AG09319 (cell line): ENCODE measurements around the gene SPRR5.

Source experiments
- DNase-seq: peaks from one replicate; pipeline ENCODE4 v3.0.0-alpha.2; 2010; ENCODE audit warnings: low read depth; ENCODE audit errors: extremely low read depth
- TF ChIP-seq, protein P1 (sequence below): IDR thresholded peaks from 2 replicates; pipeline ENCODE4 v1.5.1; 2011; ENCODE audit warnings: low read depth, mild to moderate bottlenecking, inconsistent platforms, low read length, moderate library complexity

SPRR5 gene

DNA sequence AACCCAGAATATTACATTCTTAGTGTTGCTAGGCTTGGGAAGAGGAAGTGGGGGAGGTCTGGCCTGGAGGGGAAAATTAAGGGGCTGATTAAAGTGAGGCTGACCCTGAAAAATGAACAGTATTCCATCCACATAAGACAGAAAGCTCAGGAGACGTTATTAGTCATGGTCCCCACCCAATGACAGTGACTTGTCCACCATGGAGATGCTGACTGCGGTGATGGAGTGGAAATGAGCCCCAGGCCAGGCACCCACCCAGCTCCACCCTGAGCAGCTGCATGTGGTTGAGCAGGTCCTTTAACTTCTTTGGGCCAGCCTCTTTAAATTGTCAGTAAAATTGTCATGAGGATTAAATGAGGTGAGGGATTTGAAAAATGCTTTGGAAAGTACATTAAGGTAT lies 22.0 kb downstream of the SPRR5 start:
- no peak for DNase-seq
- TF ChIP-seq, protein P1, sequence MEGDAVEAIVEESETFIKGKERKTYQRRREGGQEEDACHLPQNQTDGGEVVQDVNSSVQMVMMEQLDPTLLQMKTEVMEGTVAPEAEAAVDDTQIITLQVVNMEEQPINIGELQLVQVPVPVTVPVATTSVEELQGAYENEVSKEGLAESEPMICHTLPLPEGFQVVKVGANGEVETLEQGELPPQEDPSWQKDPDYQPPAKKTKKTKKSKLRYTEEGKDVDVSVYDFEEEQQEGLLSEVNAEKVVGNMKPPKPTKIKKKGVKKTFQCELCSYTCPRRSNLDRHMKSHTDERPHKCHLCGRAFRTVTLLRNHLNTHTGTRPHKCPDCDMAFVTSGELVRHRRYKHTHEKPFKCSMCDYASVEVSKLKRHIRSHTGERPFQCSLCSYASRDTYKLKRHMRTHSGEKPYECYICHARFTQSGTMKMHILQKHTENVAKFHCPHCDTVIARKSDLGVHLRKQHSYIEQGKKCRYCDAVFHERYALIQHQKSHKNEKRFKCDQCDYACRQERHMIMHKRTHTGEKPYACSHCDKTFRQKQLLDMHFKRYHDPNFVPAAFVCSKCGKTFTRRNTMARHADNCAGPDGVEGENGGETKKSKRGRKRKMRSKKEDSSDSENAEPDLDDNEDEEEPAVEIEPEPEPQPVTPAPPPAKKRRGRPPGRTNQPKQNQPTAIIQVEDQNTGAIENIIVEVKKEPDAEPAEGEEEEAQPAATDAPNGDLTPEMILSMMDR = no peak

DNA sequence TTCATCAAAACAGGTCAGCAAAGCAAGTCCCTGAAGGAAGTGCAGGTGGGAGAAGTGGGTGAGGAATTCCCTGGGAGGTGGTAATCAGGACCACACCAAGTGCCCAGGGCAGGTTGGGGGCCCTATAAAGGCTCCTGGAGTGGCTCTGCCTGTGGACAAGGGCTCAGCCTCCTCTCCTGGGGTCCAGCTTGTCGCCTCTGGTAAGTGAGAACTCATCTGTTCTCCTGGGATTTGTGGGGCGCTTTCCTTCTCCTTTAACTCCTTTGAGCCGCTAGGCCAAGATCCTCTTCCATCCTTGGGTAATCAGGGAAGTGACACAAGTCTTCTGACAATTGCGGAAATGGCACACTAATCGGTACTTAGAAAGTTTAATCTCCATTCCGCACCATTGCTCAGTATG lies 23.5 kb downstream of the SPRR5 start, which contains the start of gene SPRR4:
Gene SPRR4, plus strand, starts transcription at position 154 of the 400 bp plus-strand sequence. CDS start 1,243 bp downstream, outside the sequence.
- DNase-seq = no peak
- TF ChIP-seq, protein P1 = no peak

DNA sequence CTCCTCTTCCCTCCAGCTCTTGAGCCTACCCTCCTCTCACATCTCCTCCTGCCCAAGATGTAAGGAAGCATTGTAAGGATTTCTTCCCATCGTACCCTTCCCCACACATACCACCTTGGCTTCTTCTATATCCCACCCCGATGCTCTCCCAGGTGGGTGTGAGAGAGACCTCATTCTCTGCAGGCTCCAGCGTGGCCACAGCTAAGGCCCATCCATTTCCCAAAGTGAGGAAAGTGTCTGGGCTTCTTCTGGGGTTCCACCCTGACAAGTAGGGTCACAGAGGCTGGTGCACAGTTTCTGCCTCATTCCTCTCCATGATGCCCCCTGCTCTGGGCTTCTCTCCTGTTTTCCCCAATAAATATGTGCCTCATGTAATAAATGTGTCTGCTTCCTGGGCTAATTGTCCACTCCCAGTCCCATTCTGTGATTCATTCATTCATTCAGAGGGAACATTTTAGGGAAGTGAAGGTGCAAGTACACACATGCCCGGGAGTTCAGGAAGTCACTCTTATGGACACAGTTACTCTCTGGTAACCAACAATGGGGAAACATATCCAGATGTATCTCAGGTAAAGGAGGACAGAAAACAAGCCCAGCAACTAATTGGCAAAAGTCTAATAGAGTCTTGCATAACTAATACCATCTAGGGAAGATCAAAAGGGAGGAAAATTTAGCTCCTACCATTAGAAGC lies 25.3 kb downstream of the SPRR5 start:
- no peak for DNase-seq

DNA sequence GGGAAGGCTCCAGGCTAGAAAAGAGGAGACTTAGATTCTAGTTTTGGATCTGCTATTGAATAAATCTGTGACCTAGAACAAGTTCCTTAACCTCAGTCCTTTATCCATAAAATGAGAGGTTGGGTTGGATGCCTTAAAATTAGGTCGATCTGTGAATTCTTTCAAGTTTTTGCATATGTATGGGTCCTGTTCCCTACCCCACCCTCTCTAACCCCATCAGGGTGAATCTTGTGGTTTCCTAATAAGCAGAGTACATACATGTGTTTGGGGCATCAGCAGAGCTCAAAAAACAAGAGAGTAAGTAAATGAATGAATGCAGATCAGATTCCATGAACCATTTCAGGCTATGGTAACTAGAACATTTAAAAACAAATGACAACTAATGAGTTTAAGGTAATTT lies 29.7 kb downstream of the SPRR5 start:
- DNase-seq = no peak
- TF ChIP-seq, protein P1 = no peak

More for the DNA sequence above, 25.3 kb downstream of the SPRR5 start:
- TF ChIP-seq, protein P1 = no peak

DNA sequence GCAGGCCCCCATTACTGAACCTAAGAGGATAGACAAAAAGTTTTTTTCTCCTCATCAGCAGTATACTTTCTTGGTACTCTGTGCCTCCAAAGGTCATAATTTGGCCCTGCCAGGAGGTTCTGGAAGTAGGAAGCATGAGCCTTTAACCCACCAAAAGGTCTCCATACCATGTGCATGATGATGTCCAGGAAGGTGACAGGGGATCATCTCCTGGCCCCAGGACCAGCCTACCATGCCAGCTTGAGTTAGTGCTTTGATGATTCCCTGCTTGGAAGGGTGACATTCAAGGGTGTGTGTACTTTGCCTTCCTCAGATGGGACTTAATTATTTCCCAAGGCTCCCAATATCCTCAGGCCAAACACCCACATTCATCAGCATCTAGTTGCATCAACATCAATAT lies 30.6 kb downstream of the SPRR5 start:
- no peak for DNase-seq
- TF ChIP-seq, protein P1 = no peak

DNA sequence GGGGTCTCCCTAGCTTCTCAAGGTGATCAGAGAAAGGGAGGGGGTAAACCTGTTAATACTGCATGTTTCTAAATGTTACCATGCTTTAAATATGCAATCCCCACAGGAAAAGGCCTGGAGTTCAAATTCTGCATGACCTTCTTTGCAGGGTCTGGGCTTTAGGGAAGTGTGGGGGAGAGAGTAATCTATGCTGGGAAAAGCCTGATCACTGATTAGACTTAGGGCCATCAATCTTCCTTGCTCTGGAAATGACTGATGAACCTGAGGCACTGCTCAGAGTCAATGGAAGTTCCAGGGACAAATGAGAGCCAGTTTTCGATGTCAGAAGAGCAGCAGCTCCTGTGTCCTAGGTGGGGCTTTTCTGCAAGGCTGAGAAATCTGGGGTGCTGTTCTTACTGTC lies 33.7 kb downstream of the SPRR5 start:
- TF ChIP-seq, protein P1 = no peak
- no peak for DNase-seq

DNA sequence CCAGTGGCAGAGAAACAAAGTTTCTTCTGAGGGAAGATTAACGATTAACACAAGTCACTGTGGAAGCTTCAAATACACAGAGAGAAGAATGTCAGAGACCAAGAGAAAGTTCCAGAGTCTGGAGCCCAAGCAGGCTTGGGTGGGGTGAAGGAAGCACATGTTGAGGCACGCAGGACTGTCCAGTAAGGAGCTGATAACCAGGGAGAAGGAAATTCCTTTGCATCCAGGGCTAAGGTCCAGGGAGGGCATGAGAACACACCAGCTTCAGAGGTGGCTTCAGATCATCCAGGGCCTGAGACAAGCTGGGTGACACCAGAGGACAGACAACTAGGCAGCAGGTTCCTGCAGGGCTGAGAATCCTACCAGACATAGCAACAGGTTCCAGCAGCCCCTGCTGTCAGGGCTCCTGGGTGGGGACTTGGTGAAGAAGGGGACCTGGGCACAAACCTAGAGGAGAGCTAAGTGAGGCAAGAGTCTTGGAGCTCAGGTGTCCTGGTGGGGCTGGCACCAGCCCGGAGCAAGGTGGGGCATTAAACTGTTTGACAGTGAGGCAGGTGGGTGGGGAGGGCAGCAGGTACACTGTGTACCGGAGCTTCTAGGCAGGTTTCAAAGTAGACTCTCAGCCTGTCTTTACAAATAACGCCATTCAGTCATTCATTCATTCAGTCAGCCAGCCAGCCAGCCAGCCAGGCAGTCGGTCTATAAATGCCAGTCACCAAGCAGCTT lies 34.3 kb downstream of the SPRR5 start:
- TF ChIP-seq, protein P1 = no peak
- no peak for DNase-seq
